Activated CD8-positive, alpha-beta memory T cell treated with anti-CD3 and anti-CD28 coated beads for 48 hours (primary cell): ENCODE results near the gene DXO.
A peak's percentile ranks its signal among the peaks of the same experiment; 100 is the strongest.
"Not testable (repeated sequence)": the region's sequence is repeated elsewhere in the genome, so short reads cannot be mapped to it uniquely, and the experiment has no call there.

Experiments
- DNase-seq, 3 experiments: peaks; one replicate each; pipeline ENCODE4 v3.0.0-alpha.2; 2020; ENCODE audit warnings: low read depth in 2 of 3, low spot score in 2 of 3

Gene DXO

GRCh38 chr6:31971993-31972708 is at the start of gene DXO:
TSS of gene DXO (minus strand) at chr6:31972138. CDS start at chr6:31971675, 463 bp downstream.
- DNase-seq = peak; percentile 95 to 98 (median 98)

GRCh38 chr6:32014547-32014946 is 42.6 kb upstream of the DXO start, which contains the start of gene C4B:
TSS of gene C4B (plus strand) at chr6:32014795. CDS start at chr6:32014846, 51 bp downstream.
- not testable (repeated sequence) for DNase-seq

- DNase-seq = not testable (repeated sequence)
Observed at GRCh38 chr6:32013738-32014137, 41.8 kb upstream of the DXO start.

- not testable (repeated sequence) for DNase-seq
Observed at GRCh38 chr6:32012941-32013617, 41.1 kb upstream of the DXO start.

- not testable (repeated sequence) for DNase-seq
Observed at GRCh38 chr6:32010856-32011530, 39.1 kb upstream of the DXO start.

- DNase-seq = not testable (repeated sequence)
Observed at GRCh38 chr6:32009537-32009936, 37.6 kb upstream of the DXO start.

GRCh38 chr6:32008616-32009015 is 36.7 kb upstream of the DXO start:
- DNase-seq = not testable (repeated sequence)

GRCh38 chr6:32008037-32008436 is 36.1 kb upstream of the DXO start:
- DNase-seq = not testable (repeated sequence)

- DNase-seq = not testable (repeated sequence)
Observed at GRCh38 chr6:32007086-32007485, 35.1 kb upstream of the DXO start.

GRCh38 chr6:32005991-32006529 is 34.1 kb upstream of the DXO start:
- DNase-seq = not testable (repeated sequence)

- DNase-seq = not testable (repeated sequence)
Observed at GRCh38 chr6:32005538-32005880, 33.6 kb upstream of the DXO start.

GRCh38 chr6:32004864-32005537 is 33.1 kb upstream of the DXO start:
- DNase-seq = not testable (repeated sequence)

GRCh38 chr6:32004393-32004792 is 32.5 kb upstream of the DXO start:
- DNase-seq = not testable (repeated sequence)

- not testable (repeated sequence) for DNase-seq
Observed at GRCh38 chr6:32003301-32003700, 31.4 kb upstream of the DXO start.

- not testable (repeated sequence) for DNase-seq
Observed at GRCh38 chr6:32002546-32003268, 30.8 kb upstream of the DXO start.

- not testable (repeated sequence) for DNase-seq
Observed at GRCh38 chr6:31996385-31996784, 24.4 kb upstream of the DXO start.

GRCh38 chr6:31994421-31994820 is 22.5 kb upstream of the DXO start:
- DNase-seq = not testable (repeated sequence)

GRCh38 chr6:31989363-31989762 is 17.4 kb upstream of the DXO start:
- not testable (repeated sequence) for DNase-seq

- DNase-seq = not testable (repeated sequence)
Observed at GRCh38 chr6:31981744-31982143, 9.8 kb upstream of the DXO start, which contains the start of gene C4A. TSS of gene C4A (plus strand) at chr6:31982057. CDS start at chr6:31982108, 51 bp downstream.

- not testable (repeated sequence) for DNase-seq
Observed at GRCh38 chr6:31980998-31981397, 9.1 kb upstream of the DXO start.
